ENCODE results near the gene GPHN.
"Not testable (repeated sequence)": the region's sequence is repeated elsewhere in the genome, so short reads cannot be mapped to it uniquely, and the experiment has no call there.

DNA sequence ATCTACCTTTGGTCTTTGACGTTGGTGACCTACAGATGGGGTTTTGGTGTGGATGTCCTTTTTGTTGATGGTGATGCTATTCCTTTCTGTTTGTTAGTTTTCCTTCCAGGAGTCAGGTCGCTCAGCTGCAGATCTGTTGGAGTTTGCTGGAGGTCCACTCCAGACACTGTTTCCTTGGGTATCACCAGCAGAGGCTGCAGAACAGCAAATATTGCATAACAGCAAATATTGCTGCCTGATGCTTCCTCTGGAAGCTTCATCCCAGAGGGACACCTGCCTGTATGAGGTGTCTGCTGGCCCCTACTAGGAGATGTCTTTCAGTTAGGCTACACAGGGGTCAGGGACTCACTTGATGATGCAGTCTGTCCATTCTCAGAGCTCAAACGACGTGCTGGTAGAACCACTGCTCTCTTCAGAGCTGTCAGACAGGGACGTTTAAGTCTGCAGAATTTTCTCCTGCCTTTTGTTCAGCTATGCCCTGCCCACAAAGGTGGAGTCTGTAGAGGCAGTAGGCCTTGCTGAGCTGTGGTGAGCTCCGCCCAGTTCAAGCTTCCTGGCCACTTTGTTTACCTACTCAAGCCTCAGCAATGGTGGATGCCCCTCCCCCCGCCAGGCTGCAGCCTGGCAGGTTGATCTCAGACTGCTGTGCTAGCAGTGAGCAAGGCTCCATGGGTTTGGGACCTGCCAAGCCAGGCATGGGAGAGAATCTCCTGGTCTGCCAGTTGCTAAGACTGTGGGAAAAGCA lies 559.3 kb downstream of the GPHN start:
- TF ChIP-seq SPI1, POLR2A, TAF1, POLR2AphosphoS5 (IDR thresholded peaks at IDR 0.05; ENCODE audit: low read depth, low read length): not testable (repeated sequence)
